Fibroblast of pulmonary artery (primary cell): Measurements from ENCODE around the gene PCDHGA3.
"Not testable (repeated sequence)": the region's sequence is repeated elsewhere in the genome, so short reads cannot be mapped to it uniquely, and the experiment has no call there.

Experiments used
- DNase-seq: peaks from one replicate; pipeline ENCODE4 v3.0.0-alpha.2; 2010; ENCODE audit warnings: low read depth
- H3K4me3 ChIP-seq: replicated peaks from 2 replicates; pipeline ENCODE4 v1.5.1; 2011; ENCODE audit warnings: low read depth, mild to moderate bottlenecking, control low read depth, low read length, moderate library complexity
- TF ChIP-seq, protein P1 (sequence below): IDR thresholded peaks from 2 replicates; pipeline ENCODE4 v1.5.1; 2011; ENCODE audit warnings: mild to moderate bottlenecking, control low read depth, low read length, inconsistent platforms; ENCODE audit errors: missing control alignments

Gene PCDHGA3

DNA sequence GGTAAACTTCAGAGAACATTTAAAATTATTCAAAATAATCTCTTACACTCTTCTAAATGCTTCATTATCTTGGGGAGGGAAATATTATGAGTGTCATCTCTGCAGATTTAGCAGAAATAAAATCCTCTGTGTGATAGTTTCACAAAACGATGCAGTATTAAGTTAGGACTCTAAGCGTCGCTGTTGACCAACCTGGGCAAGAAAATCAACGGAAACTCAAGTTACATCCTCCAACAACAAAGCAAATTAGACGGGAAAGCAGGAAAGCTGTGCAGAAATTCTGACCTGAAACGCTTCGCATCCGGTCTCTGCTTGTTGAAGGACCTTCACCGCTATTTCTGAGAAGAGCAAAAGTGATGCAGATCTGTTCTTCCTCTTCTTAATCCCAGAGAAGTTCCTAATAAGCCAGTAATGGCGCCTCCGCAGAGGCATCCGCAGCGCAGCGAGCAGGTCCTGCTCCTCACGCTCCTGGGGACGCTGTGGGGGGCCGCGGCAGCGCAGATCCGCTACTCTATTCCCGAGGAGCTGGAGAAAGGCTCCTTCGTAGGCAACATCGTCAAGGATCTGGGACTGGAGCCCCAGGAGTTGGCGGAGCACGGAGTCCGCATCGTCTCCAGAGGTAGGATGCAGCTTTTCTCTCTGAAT lies 30.2 kb downstream of the PCDHGA3 start, which contains the start of gene PCDHGA6:
Gene PCDHGA6 (plus strand): TSS at position 219 of the 645 bp plus-strand sequence. CDS start 193 bp downstream, at position 412.
- TF ChIP-seq, protein P1, sequence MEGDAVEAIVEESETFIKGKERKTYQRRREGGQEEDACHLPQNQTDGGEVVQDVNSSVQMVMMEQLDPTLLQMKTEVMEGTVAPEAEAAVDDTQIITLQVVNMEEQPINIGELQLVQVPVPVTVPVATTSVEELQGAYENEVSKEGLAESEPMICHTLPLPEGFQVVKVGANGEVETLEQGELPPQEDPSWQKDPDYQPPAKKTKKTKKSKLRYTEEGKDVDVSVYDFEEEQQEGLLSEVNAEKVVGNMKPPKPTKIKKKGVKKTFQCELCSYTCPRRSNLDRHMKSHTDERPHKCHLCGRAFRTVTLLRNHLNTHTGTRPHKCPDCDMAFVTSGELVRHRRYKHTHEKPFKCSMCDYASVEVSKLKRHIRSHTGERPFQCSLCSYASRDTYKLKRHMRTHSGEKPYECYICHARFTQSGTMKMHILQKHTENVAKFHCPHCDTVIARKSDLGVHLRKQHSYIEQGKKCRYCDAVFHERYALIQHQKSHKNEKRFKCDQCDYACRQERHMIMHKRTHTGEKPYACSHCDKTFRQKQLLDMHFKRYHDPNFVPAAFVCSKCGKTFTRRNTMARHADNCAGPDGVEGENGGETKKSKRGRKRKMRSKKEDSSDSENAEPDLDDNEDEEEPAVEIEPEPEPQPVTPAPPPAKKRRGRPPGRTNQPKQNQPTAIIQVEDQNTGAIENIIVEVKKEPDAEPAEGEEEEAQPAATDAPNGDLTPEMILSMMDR, result peak; percentile 66
- peak; percentile 73 for DNase-seq
- peak within 1 kb of the TSS; percentile 57 for H3K4me3 ChIP-seq

DNA sequence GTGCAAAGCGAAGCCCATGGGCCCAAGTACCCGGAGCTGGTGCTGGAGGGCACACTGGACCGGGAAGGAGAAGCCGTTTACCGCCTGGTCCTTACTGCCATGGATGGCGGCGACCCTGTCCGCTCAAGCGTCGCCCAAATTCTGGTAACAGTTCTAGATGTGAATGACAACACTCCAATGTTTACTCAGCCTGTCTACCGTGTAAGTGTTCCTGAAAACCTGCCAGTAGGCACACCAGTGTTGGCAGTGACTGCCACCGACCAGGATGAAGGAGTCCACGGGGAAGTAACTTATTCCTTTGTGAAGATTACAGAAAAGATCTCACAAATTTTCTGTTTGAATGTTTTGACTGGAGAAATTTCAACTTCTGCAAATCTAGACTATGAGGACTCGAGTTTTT lies 31.0 kb downstream of the PCDHGA3 start:
- H3K4me3 ChIP-seq, result peak overlapping the region; percentile 57
- TF ChIP-seq, protein P1, result no peak
- DNase-seq, result no peak

DNA sequence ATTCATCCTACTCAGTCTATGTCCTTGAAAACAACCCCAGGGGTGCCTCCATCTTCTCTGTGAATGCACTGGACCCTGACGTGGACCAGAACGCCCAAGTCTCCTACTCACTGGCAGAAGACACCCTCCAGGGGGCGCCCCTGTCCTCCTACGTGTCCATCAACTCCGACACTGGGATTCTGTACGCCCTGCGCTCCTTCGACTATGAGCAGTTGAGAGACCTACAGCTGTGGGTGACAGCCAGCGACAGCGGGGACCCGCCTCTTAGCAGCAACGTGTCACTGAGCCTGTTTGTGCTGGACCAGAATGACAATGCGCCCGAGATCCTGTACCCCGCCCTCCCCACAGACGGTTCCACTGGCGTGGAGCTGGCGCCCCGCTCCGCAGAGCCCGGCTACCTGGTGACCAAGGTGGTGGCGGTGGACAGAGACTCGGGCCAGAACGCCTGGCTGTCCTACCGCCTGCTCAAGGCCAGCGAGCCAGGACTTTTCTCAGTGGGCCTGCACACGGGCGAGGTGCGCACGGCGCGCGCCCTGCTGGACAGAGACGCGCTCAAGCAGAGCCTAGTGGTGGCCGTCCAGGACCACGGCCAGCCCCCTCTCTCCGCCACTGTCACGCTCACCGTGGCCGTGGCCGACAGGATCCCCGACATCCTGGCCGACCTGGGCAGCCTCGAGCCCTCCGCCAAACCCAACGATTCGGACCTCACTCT lies 32.0 kb downstream of the PCDHGA3 start:
- not testable (repeated sequence) for H3K4me3 ChIP-seq, DNase-seq

DNA sequence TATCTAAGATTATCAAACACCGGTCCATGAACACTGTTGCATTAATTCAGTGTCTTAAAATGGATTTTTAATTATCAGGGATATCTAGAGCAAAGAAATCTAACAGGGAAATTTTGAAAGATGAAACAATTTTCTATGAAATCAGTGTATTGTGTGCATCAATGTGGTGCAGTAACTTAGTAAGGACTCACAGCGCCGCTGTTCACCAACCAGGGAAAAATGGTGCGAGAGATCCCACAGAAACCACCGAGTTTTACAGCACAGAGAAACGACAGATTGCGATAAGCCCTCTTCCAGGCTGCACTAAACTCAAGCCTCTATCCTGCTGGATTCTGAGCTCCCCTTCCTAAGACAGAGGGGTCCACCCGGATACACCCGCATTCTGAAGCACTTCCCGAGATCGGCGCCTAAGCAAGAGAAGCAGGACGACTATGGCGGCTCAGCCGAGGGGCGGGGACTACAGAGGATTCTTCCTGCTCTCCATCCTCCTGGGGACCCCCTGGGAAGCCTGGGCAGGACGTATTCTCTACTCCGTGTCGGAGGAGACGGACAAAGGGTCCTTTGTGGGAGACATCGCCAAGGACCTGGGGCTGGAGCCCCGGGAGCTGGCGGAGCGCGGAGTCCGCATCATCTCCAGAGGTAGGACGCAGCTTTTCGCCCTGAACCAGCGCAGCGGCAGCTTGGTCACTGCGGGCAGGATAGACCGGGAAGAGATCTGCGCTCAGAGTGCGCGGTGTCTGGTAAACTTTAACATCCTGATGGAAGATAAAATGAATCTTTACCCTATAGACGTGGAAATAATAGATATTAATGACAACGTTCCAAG lies 39.1 kb downstream of the PCDHGA3 start, which contains the start of gene PCDHGA7:
Gene PCDHGA7 (plus strand): TSS at position 274 of the 826 bp plus-strand sequence. CDS start 158 bp downstream, at position 432.
- H3K4me3 ChIP-seq, result peak within 1 kb of the TSS; percentile 57
- TF ChIP-seq, protein P1, result peak; percentile 64
- peak; percentile 70 for DNase-seq

DNA sequence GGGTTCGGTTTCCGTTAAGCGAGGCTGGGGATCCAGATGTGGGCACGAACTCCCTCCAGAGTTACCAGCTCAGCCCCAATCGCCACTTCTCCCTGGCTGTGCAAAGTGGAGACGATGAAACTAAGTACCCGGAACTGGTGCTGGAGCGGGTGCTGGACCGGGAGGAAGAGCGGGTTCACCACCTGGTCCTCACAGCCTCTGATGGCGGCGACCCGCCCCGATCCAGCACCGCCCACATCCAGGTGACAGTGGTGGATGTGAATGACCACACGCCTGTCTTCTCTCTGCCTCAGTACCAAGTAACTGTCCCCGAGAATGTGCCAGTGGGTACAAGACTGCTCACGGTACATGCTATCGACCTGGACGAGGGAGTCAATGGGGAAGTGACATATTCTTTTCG lies 39.7 kb downstream of the PCDHGA3 start:
- H3K4me3 ChIP-seq, result peak overlapping the region; percentile 57
- TF ChIP-seq, protein P1, result no peak
- DNase-seq, result no peak

DNA sequence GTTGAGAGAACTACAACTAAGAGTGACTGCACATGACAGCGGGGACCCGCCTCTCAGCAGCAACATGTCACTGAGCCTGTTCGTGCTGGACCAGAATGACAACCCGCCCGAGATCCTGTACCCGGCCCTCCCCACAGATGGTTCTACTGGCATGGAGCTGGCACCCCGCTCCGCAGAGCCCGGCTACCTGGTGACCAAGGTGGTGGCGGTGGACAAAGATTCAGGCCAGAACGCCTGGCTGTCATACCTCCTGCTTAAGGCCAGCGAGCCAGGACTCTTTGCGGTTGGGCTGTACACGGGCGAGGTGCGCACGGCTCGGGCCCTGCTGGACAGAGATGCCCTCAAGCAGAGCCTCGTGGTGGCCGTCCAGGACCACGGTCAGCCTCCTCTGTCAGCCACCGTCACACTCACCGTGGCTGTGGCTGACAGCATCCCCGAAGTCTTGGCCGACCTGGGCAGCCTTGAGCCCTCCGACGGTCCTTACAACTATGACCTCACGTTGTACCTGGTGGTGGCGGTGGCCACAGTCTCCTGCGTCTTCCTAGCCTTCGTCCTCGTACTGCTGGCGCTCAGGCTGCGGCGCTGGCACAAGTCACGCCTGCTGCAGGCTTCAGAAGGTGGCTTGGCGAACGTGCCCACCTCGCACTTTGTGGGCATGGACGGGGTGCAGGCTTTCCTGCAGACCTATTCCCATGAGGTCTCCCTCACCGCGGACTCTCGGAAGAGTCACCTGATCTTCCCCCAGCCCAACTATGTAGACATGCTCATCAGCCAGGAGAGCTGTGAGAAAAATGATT lies 41.0 kb downstream of the PCDHGA3 start:
- TF ChIP-seq, protein P1, result no peak
- no peak for DNase-seq

More for the DNA sequence above, 41.0 kb downstream of the PCDHGA3 start:
- H3K4me3 ChIP-seq, result no peak overlapping the region
